GM19240 (cell line): ENCODE data around the gene APMAP.
"Not testable (repeated sequence)": the region's sequence is repeated elsewhere in the genome, so short reads cannot be mapped to it uniquely, and the experiment has no call there.

Source experiments
- DNase-seq: peaks from one replicate; pipeline ENCODE4 v3.0.0; 2011; ENCODE audit warnings: low spot score; ENCODE audit not compliant: insufficient read length

The APMAP gene

GRCh38 chr20:25007491-25008305, 15.1 kb upstream of the APMAP start:
- no peak for DNase-seq

- DNase-seq: no peak
Observed at GRCh38 chr20:25006431-25007167, 14.0 kb upstream of the APMAP start.

DNA sequence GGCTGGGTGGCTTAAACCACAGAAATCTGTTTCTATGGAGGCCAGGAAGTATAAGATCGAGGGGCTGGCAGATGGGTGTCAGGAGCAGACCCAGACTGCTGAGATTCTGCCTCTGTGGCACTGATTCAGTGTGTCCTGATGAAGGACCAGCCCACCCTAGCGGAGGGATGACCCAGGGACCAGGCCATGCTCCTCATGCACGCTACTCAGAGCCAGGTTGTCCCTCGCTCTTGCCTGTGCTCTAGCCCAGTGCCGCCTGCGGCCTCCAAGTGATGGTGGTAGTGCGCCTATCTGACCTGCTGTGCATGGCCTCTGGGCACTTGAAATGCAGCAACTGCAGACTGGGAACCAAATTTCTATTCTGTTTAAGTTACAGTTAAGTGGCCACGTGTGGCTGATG, 13.1 kb upstream of the APMAP start:
- no peak for DNase-seq

DNA sequence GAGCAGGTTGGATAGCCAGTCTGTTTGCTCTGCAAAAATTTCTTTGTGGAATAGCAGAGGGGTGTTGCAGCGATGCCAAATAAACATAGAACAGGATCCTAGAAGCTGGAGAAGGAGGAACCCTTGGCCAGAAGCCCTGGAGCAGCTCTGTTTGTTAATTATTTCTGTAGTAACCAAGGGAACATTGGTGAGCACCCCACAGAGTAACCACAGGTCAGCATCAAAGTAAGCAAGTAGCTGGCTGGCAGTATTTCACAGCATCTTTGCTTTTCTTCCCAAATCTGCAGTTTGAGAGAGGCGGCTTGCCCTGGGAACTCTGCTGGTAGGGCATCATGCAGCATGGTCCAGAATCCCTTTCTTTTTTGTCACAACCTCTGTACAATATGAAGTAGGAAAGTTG, 12.7 kb upstream of the APMAP start:
- DNase-seq: no peak

DNA sequence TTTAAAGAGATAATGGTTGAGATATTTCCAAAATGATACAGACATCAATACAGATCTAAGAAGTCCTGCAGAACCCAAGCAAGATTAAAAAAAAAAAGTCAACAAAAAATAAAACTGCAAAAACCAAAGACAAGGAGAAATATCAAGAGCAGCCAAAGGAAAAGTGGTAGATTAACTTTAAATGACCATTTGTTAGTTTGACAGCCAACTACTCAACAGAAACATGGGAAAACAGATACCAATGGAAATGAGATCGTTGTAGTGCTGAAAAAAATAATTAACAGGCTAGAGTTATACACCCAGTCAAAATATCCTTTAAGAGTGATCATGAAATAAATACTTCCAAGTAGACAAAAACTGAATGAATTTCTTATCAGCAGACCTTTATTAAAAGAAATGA, 10.5 kb upstream of the APMAP start:
- no peak for DNase-seq

DNA sequence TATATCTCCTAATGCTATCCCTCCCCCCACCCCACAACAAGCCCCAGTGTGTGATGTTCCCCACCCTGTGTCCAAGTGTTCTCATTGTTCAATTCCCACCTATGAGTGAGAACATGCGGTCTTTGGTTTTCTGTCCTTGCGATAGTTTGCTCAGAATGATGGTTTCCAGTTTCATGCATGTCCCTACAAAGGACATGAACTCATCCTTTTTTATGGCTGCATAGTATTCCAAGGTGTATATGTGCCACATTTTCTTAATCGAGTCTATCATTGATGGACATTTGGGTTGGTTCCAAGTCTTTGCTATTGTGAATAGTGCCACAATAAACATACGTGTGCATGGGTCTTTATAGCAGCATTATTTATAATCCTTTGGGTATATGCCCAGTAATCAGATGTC, 8.8 kb upstream of the APMAP start:
- DNase-seq: not testable (repeated sequence)

- DNase-seq: no peak
Observed at GRCh38 chr20:25000268-25000801, 7.8 kb upstream of the APMAP start.

GRCh38 chr20:24999568-24999967, 7.0 kb upstream of the APMAP start:
- no peak for DNase-seq

DNA sequence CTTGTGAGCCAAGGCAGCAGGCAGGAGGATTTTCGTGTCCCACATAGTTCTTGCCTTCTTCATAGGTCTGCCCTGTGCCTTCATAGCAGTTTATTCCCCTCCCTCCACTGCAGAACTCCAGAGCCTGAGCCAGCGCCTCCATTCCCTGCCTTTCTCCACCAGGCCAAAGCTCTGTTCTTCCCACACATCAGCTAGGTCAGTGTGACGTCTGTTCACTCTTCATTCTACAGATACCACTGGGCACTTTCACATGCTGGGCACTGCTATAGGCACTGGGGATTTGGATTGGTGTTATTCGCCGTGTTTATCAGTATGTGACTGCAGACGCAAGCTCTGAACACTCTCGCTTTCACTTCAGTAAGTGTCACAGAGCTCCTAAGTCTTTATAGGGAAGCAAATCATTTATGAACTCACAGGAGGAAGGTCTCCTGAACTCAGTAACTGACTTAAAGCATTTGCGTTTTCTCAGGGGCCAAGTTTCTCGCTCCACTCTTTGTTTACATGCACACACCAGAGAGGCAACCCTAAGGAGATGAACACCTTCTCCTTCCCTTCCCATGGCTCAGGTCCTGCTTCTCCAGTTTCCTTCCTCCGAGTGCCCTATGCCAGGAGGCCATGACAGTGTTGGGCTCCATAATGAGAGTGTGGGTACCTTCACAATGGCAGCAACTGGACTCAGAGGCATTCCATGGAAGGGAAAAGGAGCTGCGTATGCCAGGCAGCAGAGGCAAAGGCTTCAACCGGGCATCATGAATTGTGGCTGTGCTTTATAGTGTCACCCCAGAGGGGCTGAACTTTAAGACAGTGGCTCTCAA, 6.3 kb upstream of the APMAP start:
- DNase-seq: no peak

DNA sequence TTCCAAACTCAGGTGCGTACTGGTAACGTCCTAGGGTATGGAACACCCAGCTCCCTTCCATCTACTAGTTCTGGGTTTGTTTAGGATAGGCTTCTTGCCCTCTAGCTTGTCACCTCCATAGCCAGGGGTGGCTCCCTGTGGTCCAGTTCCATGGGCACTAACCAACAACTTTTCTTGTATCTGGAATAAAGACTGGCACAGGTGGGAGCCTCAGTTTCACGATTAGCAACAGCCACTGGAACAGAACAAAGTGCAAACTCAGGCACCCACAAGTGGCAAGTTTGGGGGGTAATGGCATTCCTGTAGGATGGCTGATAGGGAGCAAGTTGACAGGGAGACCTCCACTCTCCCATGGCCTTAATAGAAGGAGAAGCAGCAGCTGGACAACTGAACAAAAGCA, 5.6 kb upstream of the APMAP start:
- DNase-seq: no peak

- DNase-seq: no peak
Observed at GRCh38 chr20:24996449-24997377, 4.2 kb upstream of the APMAP start.

GRCh38 chr20:24995741-24996448, 3.3 kb upstream of the APMAP start:
- DNase-seq: no peak

GRCh38 chr20:24994470-24995368, 2.2 kb upstream of the APMAP start:
- peak; percentile 56 for DNase-seq

GRCh38 chr20:24994186-24994465, 1.6 kb upstream of the APMAP start:
- DNase-seq: no peak

DNA sequence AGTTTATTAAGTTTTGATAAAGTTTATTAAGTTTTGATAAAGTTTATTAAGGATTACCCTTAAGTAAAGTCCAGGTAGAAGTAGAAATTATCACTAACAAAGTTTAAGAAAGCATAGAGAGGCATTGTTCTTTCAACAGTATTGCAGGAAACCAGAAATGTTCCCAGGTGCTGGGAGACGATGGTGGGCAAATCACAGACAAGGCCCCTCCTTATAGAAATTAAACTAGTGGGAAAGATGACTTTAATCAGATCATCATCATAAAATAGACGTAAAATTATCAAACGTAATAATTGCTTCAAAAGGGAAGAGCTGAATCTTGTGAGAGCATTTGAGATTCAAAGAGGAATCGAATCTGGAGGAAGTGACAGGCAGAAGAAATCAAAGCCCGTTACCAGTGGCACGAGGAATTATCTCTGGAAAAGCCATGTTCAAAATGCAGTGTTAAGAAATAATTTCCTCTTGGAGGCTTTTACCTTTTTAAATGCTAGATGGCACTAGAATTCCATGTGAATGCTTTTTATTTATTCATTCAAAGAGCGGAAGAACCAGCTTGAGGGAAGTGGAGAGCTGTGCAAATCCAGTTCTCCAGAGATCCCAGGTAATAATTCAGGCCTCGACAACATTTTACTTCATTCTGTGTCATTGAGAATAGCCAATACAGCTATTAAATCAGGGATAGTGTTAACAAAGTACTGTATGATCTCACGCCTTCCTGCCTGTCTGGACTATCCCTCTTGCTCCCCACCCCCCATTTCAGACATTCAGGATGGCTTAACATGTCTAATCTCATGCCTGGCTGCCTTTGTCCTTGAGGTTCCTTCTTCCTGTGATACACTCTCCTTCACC, 1.0 kb upstream of the APMAP start:
- DNase-seq: no peak

DNA sequence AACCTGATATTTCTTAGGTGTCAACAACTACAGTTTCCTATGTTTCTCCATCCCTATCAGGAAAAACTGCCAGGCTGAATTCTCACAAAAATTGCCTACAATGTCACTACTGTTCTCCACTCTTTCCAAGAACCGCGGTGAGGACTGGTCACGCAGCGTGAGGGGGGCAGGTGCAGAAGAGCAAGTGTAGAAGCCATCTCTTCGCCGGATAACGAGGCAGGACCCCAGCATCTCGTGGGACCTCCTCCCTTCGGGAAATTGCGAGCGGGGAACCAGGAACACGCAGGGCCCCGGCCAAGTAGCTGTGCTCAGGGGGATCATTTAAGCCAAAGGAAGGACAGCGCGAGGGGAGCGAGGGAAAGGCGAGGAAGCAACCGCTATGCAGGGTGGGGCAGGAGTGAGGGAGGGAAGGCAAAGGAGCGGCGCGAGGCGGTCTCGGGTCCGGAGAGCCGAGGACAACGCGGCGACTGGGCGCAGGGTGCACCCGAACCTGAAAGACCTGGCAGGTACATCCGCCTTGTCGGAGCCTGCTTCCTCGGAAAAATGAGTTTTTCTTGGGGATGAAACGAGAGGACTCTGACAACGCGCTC, 559 bp downstream of the APMAP start:
- no peak for DNase-seq

DNA sequence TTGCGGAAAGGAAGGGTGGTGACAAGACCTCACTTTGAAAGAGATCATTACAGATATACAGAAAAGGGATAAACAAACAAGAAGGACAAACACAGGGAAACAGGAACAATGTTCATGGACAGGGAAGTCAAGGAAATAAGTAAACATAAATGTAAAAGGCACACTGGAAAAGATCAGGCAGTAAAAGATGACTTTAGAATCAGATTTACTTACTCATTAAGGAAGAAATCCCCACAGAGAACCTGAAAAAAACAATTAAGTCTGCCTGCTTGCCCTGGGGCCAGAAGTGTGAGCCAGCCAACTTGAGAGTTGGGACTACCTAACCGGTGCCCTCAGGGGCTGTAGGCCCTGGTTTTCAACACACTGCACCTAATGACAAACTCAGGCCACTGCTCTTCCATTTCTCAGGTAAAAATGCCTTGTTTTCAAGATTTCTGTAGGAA, 1.7 kb downstream of the APMAP start:
- no peak for DNase-seq

DNA sequence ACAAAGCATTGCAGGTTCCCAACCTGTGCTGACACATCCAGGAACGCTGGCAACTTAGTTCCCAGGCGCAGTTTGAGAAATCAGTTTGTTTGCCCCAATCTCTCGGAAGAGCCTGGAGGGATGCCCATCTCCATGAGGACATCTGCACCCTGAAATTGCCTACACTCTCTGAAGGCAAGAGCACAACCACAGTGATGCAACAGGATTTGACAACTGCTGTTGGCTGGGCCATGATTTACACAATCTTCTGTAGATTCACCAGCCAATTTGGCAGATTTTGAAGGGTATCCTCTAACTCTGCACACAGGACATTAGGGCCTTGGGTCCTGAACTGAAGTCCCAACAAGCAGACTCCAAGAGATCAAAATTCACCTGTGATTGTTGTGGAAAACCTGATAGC, 3.4 kb downstream of the APMAP start:
- no peak for DNase-seq
